SIG-M5 treated with dmso at 0.1 percent for 504 hours (cell line): ENCODE results near the gene OR2B6.
"Not testable (repeated sequence)": the region's sequence is repeated elsewhere in the genome, so short reads cannot be mapped to it uniquely, and the experiment has no call there.

Experiments used
- DNase-seq: peaks from one replicate; lab custom pipeline; 2025; ENCODE audit not compliant: unreplicated experiment; lab: John Stamatoyannopoulos, UW

OR2B6 gene

GRCh38 chr6:27956941-27957340 lies at the start of gene OR2B6:
Gene OR2B6, plus strand, starts transcription at chr6:27957241. Its CDS starts 0 bp downstream, at chr6:27957241.
- no peak for DNase-seq

- no peak for DNase-seq
Observed at GRCh38 chr6:27908017-27908416, 49.0 kb upstream of the OR2B6 start.

- DNase-seq = no peak
Observed at GRCh38 chr6:27911956-27912446, 45.0 kb upstream of the OR2B6 start, which contains the start of gene OR2B2. Gene OR2B2, minus strand, starts transcription at chr6:27912396. Its CDS starts 77 bp downstream, at chr6:27912319.

DNA sequence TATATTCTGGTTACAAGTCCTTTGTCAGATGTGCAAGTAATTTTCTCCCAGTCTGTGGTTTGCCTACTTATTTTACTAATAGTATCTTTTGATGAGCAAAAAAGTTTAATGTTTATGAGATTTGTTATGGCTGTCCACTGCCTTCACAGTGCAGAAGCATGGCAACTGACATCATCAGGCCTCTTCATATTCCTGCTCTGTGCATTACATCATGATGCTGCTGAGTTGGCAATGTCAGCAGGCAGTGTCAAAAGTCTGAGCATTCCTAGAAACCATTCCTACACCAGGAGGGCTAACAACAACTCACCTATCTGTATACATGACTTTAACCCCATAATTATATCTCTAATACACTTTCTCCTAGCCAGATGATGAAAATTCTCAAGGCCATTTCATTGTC lies 34.1 kb upstream of the OR2B6 start:
- DNase-seq = no peak

- no peak for DNase-seq
Observed at GRCh38 chr6:27924179-27924578, 32.9 kb upstream of the OR2B6 start.

- DNase-seq = not testable (repeated sequence)
Observed at GRCh38 chr6:27928041-27928440, 29.0 kb upstream of the OR2B6 start.

- not testable (repeated sequence) for DNase-seq
Observed at GRCh38 chr6:27929930-27930329, 27.1 kb upstream of the OR2B6 start.

GRCh38 chr6:27931209-27931608 lies 25.8 kb upstream of the OR2B6 start:
- DNase-seq = no peak

DNA sequence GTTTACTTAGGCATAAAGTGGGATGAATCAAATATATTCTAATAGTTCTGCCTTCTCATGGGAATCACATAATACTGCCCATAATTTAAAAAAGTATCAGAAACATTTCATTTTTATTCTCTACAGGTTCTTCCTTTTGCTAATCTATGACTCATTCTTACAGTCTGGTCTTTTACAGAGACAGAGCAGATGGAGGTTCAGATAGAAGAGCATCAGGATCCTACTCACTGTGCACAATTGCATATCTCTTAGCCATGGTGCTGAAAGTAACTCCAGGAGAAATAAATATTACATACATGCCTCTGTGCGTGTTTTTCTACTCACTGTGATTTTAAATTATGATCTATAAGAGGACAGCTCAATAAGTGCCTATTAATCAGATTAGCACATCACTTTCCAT lies 16.3 kb upstream of the OR2B6 start:
- no peak for DNase-seq

- not testable (repeated sequence) for DNase-seq
Observed at GRCh38 chr6:27943072-27943471, 14.0 kb upstream of the OR2B6 start.

DNA sequence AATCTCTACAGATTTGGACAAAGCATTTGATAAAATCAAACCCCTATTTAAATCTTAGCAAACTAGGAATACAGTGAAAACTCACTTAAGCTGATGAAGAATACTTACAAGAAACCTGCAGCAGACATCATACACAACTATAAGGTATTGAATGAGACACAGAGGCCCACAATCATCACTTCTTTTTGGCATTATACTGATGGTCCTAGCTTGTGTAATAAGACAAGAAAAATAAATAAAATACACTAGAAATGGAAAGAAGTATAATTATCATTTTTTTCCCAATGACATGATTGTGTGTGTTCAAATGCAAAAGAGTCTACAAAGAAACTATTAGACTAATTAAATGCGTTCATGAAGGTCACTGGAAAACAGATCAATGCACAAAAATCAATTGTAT lies 8.8 kb upstream of the OR2B6 start:
- DNase-seq = no peak

DNA sequence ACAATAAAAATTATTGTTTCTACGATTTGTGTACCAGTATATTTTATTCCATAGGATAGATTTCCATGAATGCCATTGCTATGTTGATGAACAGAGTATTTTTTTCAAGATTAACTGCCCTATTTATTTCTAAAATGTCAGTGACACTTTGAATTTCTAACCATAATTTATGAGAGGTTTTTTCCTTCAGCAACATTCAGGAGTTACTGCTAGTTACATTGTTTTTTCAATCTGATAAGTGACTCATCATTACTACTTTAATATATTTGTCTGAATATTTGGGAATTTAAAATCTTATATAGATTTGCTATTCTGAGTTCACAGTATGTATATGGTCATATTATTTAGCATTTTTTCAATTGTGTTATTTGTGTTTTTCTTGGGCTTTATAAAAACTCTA lies 6.0 kb upstream of the OR2B6 start:
- DNase-seq = no peak

DNA sequence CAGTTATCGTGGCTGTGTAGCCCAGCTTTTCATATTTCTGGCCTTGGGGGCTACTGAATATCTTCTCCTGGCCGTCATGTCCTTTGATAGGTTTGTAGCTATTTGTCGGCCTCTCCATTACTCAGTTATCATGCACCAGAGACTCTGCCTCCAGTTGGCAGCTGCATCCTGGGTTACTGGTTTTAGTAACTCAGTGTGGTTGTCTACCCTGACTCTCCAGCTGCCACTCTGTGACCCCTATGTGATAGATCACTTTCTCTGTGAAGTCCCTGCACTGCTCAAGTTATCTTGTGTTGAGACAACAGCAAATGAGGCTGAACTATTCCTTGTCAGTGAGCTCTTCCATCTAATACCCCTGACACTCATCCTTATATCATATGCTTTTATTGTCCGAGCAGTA lies 475 bp downstream of the OR2B6 start:
- DNase-seq = no peak

- no peak for DNase-seq
Observed at GRCh38 chr6:27962506-27962905, 5.5 kb downstream of the OR2B6 start.

- no peak for DNase-seq
Observed at GRCh38 chr6:27966044-27966443, 9.0 kb downstream of the OR2B6 start.

DNA sequence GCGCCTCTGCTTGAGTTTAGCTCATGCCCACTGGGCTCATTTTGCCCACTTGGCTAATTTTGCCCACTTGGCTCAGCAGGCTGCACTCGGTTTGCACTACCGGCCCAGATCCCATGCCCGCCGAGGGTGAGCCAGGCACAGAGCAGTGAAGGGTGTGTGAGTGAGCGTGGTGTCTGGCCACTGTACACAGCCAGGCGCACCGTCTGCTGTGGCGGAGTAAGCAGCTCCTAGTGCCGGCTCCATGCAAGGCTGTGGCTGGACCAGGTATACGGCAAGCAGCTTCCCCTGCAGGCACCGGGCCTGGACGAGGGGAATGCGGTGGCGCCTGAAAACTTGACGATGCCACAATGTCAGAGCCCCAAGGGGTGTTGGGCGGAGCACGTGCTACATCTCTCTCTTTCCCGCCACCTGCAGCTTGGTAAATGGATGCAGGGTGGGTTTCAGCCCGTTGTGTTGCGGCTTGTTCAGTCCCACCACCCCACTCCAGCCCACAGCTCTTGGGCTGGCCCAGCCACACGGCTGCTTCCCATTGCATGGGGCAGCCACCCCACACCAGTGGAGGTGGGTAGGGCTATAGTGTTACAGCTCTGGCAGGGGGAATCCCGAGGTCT lies 9.9 kb downstream of the OR2B6 start:
- no peak for DNase-seq

- no peak for DNase-seq
Observed at GRCh38 chr6:27970444-27970843, 13.4 kb downstream of the OR2B6 start.

DNA sequence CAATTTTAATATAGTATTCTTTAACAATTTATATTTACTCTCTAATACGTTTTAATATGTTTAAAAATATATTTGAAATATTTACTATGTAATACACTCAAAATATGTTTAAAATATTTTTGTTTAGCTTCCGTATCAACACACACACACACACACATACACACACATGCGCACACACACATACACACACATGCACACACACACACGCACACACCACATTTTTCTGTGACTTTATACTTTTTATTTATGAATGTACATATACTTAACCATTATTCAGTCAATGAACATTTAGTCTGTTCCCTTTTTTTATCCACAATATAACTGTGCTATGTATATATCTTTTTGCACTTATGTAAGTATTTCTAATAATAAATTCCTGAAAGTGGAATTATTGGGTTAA lies 15.7 kb downstream of the OR2B6 start:
- DNase-seq = no peak

- no peak for DNase-seq
Observed at GRCh38 chr6:27977387-27977786, 20.3 kb downstream of the OR2B6 start.

DNA sequence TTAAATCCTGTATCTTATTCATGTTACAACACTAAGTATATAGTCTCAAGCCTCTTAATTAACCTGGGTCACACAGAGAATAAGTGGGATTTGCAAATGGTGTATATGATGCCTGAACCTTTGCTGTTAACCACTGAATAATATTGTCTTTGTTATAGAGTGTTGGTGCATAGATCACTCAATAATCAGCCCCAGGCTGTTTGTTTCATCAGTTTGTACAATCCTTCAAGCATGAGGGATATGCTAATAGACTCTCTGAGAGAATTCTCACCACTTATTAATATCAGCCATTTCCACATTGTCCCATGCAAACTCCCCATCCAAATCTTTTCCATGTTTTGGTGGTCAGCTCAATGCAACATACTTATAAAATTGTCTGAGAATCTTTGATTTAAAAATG lies 21.7 kb downstream of the OR2B6 start:
- DNase-seq = no peak

- no peak for DNase-seq
Observed at GRCh38 chr6:27980111-27980510, 23.1 kb downstream of the OR2B6 start.

DNA sequence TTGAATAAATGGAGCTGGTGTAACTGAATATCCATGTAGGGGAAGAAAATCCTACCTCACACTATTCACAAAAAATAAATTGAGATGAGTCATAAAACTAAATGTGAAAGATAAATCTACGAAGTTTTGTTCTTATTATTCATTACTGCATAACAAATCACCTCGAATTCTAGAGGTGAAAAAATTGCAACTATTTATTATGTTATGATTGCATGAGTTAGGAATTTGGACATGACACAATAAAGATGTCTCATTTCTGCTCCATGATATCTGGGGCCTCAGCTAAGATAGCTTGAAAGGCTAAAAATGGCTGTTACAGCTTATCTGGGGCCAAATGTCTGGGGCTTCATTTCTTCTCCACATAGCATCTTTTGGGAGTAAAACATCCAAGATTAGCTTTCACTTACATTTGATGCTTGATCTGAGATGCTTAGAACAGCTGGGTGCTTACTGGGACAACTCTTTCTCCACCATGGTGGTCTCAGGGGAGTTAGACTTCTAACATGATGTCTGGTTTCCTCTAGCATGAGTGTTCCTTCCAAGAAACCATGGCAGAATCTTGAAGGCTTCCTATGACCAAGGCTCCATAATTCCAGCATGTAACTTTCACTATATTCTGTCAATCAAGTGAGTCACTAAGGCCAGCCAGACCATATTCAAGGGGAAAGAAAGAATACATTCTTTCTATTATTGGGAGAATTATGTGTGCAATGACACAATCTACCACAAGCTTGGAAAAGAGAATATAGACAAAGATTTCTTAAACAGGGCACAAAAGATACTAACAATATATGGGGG lies 30.1 kb downstream of the OR2B6 start:
- no peak for DNase-seq
